Activated naive CD4-positive, alpha-beta T cell treated with anti-CD3 and anti-CD28 coated beads, Interleukin-2, amount 10 ng/mL, durations not matched to agents 7 days and 5 days (primary cell): Measurements from ENCODE around the gene FN3K.

Experiments
- CTCF ChIA-PET: fragments of 350-600 bp; sonication (Branson Sonifier 250); formaldehyde crosslinking; loops from one replicate; lab custom pipeline; 2021; ENCODE audit warnings: antibody characterized with exemption; lab: Charles Lee
- DNase-seq: peaks from one replicate; pipeline ENCODE4 v3.0.0-alpha.2; 2020
- H3K27ac Mint-ChIP-seq: one replicate; pipeline ENCODE4 v1.8.0; 2021; ENCODE audit warnings: mild to moderate bottlenecking, moderate library complexity, mixed read lengths
- H3K27me3 Mint-ChIP-seq: one replicate; pipeline ENCODE4 v1.8.0; 2021; ENCODE audit warnings: mild to moderate bottlenecking, mixed read lengths
- H3K36me3 Mint-ChIP-seq: one replicate; pipeline ENCODE4 v1.8.0; 2021; ENCODE audit warnings: mixed read lengths
- H3K4me1 Mint-ChIP-seq: one replicate; pipeline ENCODE4 v1.8.0; 2021; ENCODE audit warnings: mixed read lengths
- H3K4me3 Mint-ChIP-seq: one replicate; pipeline ENCODE4 v1.8.0; 2021; ENCODE audit warnings: mild to moderate bottlenecking, moderate library complexity, mixed read lengths
- H3K9me3 Mint-ChIP-seq: one replicate; pipeline ENCODE4 v1.8.0; 2021; ENCODE audit warnings: mixed read lengths

Gene FN3K

GRCh38 chr17:82734987-82735866 is at the start of gene FN3K:
FN3K (plus strand) TSS chr17:82735615; CDS start chr17:82735637, 22 bp downstream.
- Mint-ChIP-seq H3K27ac (no peak within 1 kb of the TSS), H3K27me3 (peaks cover 10% of the 10 kb centered on the region), H3K4me3 (peak within 1 kb of the TSS; percentile 66), H3K36me3 (peaks cover 19% of the 10 kb centered on the region), H3K4me1 (peaks cover 4% of the 10 kb centered on the region), H3K9me3 (peaks cover 11% of the 10 kb centered on the region)
- peak; percentile 65 for DNase-seq
- CTCF ChIA-PET, result no interaction called here

DNA sequence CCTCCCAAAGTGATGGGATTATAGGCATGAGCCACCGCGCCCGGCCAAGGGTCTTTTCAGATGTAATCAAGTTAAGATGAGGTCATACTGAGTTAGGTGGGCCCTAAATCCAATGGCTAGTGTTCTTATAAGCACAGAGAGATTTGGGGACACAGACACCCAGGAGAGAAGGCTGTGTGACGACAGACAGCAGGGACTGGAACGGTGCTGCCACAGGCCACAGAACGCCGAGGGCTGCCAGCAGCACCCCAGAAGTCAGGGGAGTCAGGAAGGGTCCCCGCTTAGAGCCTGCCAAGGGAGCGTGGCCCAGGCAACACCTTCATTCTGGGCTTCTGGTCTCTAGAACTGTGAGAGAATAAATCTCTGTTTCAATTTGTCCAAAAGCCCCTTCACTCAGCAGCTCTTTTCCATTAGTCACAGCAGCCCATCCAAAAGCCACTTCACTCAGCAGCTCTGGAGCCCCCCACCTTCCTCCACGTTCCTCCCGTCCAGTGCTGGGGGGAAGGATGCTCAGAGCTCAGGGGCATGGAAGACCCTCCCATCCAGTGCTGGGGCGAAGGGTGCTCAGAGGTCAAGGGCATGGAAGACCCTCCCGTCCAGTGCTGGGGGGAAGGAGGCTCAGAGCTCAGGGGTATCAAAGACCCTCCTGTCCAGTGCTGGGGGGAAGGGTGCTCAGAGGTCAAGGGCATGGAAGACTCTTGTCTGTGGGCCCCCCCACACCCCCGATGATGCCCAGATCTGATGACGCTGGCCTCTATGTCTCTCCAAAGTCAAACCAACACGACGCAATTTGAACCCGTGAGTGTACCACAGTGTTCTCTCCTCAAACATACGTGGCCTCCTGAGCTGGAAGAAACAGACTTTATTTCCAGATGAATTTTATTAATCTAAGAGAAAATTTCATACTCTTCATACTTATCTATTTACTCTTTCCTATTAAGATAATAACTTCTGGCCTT is 48.8 kb upstream of the FN3K start:
- H3K9me3 Mint-ChIP-seq, result peaks cover 4% of the 10 kb centered on the region
- H3K27me3 Mint-ChIP-seq, result peaks cover 7% of the 10 kb centered on the region
- H3K27ac Mint-ChIP-seq, result no peak overlapping the region
- no peak overlapping the region for H3K4me3 Mint-ChIP-seq
- no peaks in the 10 kb centered on the region for H3K4me1 Mint-ChIP-seq
- CTCF ChIA-PET, result interaction anchor here (1.2 kb wide), 1 partner anchor 18 kb away, joined by 4 read pairs; no protein-coding TSS in a partner anchor
- no peak for DNase-seq
- peaks cover 6% of the 10 kb centered on the region for H3K36me3 Mint-ChIP-seq

DNA sequence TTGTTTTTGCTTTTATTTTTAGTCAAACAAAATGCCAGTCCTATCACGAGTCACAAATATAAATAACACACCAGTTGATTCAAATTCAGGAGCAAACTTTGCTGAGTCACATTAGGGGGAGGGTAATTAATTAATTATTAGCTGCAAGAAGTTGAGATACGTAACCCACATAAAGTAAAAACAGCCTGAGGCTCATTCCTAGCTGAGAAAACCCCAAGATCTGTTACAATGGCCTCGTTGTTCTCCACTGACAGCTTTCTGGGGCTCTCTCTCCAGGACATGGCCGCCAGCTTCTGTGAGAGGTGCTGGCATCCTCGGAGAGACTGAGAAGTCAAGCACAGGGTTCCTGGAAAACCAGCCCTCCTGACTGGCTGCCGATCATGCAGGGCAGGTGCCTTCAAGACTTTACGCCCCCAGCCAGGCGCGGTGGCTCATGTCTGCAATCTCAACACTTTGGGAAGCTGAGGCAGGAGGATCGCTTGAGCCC is 48.0 kb upstream of the FN3K start:
- no peak for DNase-seq
- H3K4me1 Mint-ChIP-seq, result no peaks in the 10 kb centered on the region
- H3K9me3 Mint-ChIP-seq, result no peaks in the 10 kb centered on the region
- H3K27me3 Mint-ChIP-seq, result peaks cover 7% of the 10 kb centered on the region
- no peaks in the 10 kb centered on the region for H3K36me3 Mint-ChIP-seq
- H3K27ac Mint-ChIP-seq, result no peak overlapping the region
- CTCF ChIA-PET, result interaction anchor here (0.6 kb wide), 1 partner anchor 91 kb away, joined by 4 read pairs; no protein-coding TSS in a partner anchor
- H3K4me3 Mint-ChIP-seq, result no peak overlapping the region

GRCh38 chr17:82687871-82688270 is 47.5 kb upstream of the FN3K start:
- CTCF ChIA-PET, result interaction anchor here (0.6 kb wide), 1 partner anchor 91 kb away, joined by 4 read pairs; no protein-coding TSS in a partner anchor
- Mint-ChIP-seq H3K27me3 (peaks cover 7% of the 10 kb centered on the region), H3K4me3 (no peak overlapping the region), H3K9me3 (no peaks in the 10 kb centered on the region), H3K27ac (no peak overlapping the region), H3K4me1 (no peaks in the 10 kb centered on the region), H3K36me3 (no peaks in the 10 kb centered on the region)
- DNase-seq, result no peak

DNA sequence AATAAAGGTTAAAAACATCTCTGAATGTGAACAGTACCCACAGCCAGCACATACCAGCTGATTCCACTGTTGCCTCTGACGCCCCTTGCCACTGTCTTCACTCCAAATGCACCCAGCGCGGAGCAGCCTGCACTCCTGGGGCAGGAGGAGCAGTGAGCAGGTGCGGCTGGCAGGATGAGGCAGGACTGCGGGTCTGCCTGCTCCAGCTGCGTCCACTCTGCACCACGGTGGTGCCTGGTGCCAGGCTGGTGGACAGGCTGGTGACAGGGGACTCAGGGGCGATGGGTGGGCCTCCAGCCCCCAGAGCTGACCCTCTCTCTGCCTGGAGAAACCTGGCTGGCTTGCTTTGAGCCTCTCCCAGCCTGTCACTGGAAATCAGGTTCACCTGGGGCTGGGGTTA is 46.3 kb upstream of the FN3K start:
- no peaks in the 10 kb centered on the region for H3K36me3 Mint-ChIP-seq
- no peak overlapping the region for H3K27ac Mint-ChIP-seq
- peaks cover 4% of the 10 kb centered on the region for H3K27me3 Mint-ChIP-seq
- no peak overlapping the region for H3K4me3 Mint-ChIP-seq
- H3K9me3 Mint-ChIP-seq, result peaks cover 3% of the 10 kb centered on the region
- no peaks in the 10 kb centered on the region for H3K4me1 Mint-ChIP-seq
- no peak for DNase-seq
- CTCF ChIA-PET, result no interaction called here

DNA sequence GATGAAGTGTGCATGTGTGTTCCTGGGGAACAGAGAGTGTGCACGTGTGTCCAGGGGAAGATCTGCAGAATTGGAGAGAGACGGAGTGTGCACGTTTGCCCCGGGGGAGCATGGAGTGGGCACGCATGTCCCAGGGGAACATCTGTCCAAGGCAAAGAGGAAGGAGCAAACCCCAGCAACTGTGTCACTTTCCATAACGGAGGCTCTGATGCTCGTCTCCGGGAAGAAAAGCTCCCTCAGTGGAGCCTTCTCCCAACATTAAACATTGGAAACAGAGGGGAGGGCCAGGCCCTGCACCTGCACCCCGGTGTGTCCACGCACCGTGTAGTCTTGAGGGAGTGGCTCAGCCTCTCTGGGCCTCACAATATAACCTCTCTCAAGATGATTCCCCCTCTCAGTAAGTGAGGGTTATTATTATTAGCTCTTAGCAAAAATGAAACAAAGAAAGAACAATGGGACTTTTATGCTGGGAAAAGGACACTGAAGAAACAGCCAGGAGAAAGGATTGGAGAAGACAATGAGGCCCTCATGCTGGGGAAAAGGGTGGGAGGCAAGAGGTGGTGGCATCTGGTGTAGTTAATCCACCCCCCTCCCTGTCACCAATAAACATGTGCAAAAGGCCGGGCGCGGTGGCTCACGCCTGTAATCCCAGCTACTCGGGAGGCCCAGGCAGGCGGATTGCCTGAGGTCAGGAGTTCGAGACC is 44.5 kb upstream of the FN3K start:
- DNase-seq, result no peak
- Mint-ChIP-seq H3K27ac (no peak overlapping the region), H3K36me3 (peaks cover 6% of the 10 kb centered on the region), H3K4me1 (no peaks in the 10 kb centered on the region), H3K27me3 (peaks cover 16% of the 10 kb centered on the region), H3K9me3 (peaks cover 12% of the 10 kb centered on the region), H3K4me3 (no peak overlapping the region)
- CTCF ChIA-PET, result no interaction called here

- H3K27me3 Mint-ChIP-seq, result peaks cover 24% of the 10 kb centered on the region
- CTCF ChIA-PET, result no interaction called here
- no peak overlapping the region for H3K4me3 Mint-ChIP-seq
- H3K36me3 Mint-ChIP-seq, result peaks cover 6% of the 10 kb centered on the region
- H3K9me3 Mint-ChIP-seq, result peaks cover 12% of the 10 kb centered on the region
- no peak overlapping the region for H3K27ac Mint-ChIP-seq
- H3K4me1 Mint-ChIP-seq, result no peaks in the 10 kb centered on the region
- DNase-seq, result no peak
Measured at GRCh38 chr17:82691714-82692113, 43.7 kb upstream of the FN3K start.

- Mint-ChIP-seq H3K27ac (no peak overlapping the region), H3K27me3 (peaks cover 29% of the 10 kb centered on the region), H3K4me1 (no peaks in the 10 kb centered on the region), H3K36me3 (peaks cover 6% of the 10 kb centered on the region), H3K9me3 (peaks cover 12% of the 10 kb centered on the region), H3K4me3 (no peak overlapping the region)
- DNase-seq, result no peak
- CTCF ChIA-PET, result no interaction called here
Measured at GRCh38 chr17:82692268-82692667, 43.1 kb upstream of the FN3K start.

- H3K27me3 Mint-ChIP-seq, result peaks cover 36% of the 10 kb centered on the region
- no peaks in the 10 kb centered on the region for H3K4me1 Mint-ChIP-seq
Measured at GRCh38 chr17:82693168-82693867, 42.1 kb upstream of the FN3K start.

DNA sequence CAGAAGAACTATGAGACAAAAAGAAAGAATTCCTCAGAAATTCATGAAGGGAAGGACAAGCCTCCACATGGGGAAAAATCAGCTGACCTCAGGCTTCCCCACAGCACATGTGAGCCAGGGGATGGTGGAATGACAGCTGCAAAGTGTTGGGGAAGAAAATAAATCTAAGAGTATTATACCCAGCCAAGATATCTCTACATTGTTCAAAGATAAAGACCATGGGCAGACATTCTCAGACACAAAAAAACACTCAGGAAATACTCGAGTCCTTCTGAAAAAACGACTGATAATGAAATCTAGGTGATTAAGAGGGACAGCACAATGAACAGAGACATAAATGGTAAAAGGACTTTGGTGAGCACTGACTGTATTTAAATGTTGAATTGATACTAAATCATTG is 40.8 kb upstream of the FN3K start:
- H3K27ac Mint-ChIP-seq, result no peak overlapping the region

More at GRCh38 chr17:82693168-82693867, 42.1 kb upstream of the FN3K start:
- Mint-ChIP-seq H3K36me3 (peaks cover 6% of the 10 kb centered on the region), H3K4me3 (no peak overlapping the region), H3K27ac (no peak overlapping the region), H3K9me3 (peaks cover 12% of the 10 kb centered on the region)
- DNase-seq, result no peak
- CTCF ChIA-PET, result no interaction called here

GRCh38 chr17:82696259-82696658 is 39.2 kb upstream of the FN3K start:
- Mint-ChIP-seq H3K27me3 (peaks cover 52% of the 10 kb centered on the region), H3K9me3 (peaks cover 12% of the 10 kb centered on the region), H3K4me1 (peaks cover 4% of the 10 kb centered on the region), H3K27ac (peak overlapping the region; percentile 20), H3K4me3 (peak overlapping the region; percentile 7), H3K36me3 (peaks cover 6% of the 10 kb centered on the region)
- CTCF ChIA-PET, result no interaction called here
- DNase-seq, result no peak

More for the DNA sequence above, 40.8 kb upstream of the FN3K start:
- DNase-seq, result no peak
- CTCF ChIA-PET, result interaction anchor here (0.6 kb wide), 1 partner anchor 40 kb away, joined by 3 read pairs; no protein-coding TSS in a partner anchor
- Mint-ChIP-seq H3K4me3 (no peak overlapping the region), H3K9me3 (peaks cover 12% of the 10 kb centered on the region), H3K36me3 (peaks cover 6% of the 10 kb centered on the region), H3K4me1 (peaks cover 4% of the 10 kb centered on the region), H3K27me3 (peaks cover 43% of the 10 kb centered on the region)

DNA sequence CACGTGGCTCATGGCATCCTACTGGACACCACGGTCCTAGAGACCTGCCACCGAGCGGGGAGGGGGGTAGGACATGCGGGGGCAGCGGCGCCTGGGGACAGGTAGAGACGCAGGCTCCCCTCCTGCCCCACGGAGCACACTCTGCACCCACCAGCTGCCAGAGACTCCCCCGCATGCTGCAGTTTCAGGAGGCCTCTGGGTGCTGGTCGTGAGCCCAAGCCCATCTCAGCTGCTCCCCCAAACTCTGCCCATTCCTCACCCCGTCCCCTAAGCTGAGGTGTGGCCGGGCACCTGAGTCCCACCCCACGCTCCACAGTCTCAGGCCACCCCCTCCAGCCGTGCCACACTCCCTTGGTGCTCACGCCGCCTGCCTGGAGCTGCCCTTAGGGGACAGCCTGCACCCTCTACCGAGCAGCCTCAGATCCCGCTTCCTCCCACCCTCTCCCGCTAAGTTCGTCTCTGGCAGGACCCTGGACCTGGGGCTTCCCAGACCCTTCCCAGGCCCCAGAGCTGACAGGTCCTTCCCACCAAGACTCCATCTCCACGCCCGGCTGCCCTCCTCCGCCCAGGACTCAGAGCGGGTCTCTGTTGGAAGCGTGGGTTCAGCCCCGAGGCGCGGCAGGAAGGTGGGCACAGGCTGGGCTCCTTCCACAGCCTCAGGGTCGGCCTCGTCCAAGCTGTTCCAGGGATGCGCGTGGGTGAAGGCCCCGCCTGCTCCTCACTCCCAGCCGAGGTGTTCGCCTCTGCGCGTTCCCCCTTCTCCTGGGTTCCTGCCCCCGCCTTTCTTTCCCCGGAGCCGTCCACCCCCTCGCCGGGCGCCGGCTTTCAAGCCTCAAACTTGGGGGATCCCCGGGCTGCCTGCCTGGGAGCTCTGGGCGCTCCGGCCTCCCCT is 38.3 kb upstream of the FN3K start:
- peak; percentile 34 for DNase-seq
- Mint-ChIP-seq H3K27me3 (peaks cover 52% of the 10 kb centered on the region), H3K4me1 (peaks cover 4% of the 10 kb centered on the region), H3K27ac (no peak overlapping the region), H3K36me3 (peaks cover 6% of the 10 kb centered on the region), H3K9me3 (peaks cover 12% of the 10 kb centered on the region), H3K4me3 (peak overlapping the region; percentile 54)
- CTCF ChIA-PET, result no interaction called here
